ENCODE measurements around the gene GMDS. TPM values are rescaled to one million over a fixed set of nuclear protein-coding genes. Genes with fewer than 3 reads are reported as not detected.

GMDS gene
- total RNA-seq, 2 experiments from 2014 or later, result 13.9 to 16.4 TPM

DNA sequence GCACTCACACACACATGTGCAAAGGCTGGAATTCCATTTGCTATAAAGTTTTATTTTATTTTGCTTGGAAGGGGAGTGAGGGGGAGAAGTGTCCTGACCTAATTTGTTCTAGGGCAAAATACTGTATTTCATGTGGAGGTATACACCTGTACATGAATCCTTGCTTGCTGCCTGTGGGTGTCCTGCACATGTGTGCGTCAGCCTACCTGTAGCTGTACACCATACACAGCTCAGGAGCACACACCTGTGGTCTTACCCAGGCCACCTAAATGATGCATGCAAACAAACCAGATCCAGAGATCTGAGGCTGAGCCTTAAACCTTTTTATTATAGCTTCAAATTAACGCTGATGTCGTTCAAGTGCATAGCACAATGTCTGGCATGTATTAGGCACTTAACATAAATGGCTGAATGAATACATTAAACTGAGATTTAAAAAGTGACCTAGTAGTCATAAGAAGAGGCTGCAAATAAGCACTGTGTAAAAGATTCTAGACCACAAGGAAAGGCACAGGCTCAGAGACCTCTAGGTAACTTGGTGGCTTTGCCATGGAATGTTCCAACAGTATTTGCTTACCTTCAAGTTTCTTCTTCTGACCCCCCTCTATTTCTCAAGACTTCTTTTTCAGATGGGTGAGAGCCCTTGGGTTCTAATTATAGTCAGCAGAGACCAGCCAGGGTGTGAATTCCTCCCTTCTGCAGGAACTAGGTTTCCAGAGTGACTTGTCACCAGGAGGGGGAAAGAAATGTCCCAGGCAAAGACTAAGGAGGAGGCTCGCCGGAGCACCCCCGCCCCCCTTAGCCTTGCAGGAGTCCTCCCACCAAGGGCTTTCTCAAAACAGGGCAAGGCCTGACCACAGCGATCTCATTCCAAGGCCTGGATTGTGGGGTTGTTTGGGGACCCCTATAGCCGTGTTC, 622.3 kb downstream of the GMDS start:
- no peak for ATAC-seq (ENCODE audit: poor library complexity)
- ChIA-PET CTCF (no interaction called here), POLR2A (no interaction called here)
- Mint-ChIP-seq H3K36me3 (ENCODE audit: low read depth) (peaks cover 13% of the 10 kb centered on the region), H3K27ac (no peak overlapping the region), H3K9me3 (no peaks in the 10 kb centered on the region), H3K4me1 (ENCODE audit: low read depth) (peaks cover 21% of the 10 kb centered on the region), H3K4me3 (peak overlapping the region; percentile 65), H3K27me3 (peaks cover 70% of the 10 kb centered on the region)
- H3K27me3 ChIP-seq (ENCODE audit: control insufficient read depth in 1 of 2, insufficient read depth in 2 of 2, low read length in 2 of 2), result peaks cover 60 to 86% of the 10 kb centered on the region in 2 experiments
- intact Hi-C loops (cut with DNase I, micrococcal nuclease), result no loop called here
- H3K4me1 ChIP-seq (ENCODE audit: insufficient read depth, low read length), result peaks cover 23% of the 10 kb centered on the region
- no peaks in the 10 kb centered on the region for H3K36me3 ChIP-seq (ENCODE audit: insufficient read depth, low read length)
- peak in 1 of 14 experiments; percentile 19 for DNase-seq
- no peak overlapping the region for H3K4me3 ChIP-seq (ENCODE audit: low read length)
- H3K9me3 ChIP-seq (ENCODE audit: control insufficient read depth in 1 of 2, insufficient read depth in 1 of 2, low read length in 2 of 2), result peaks cover 0 to 29% of the 10 kb centered on the region in 2 experiments
- no peak overlapping the region for H3K27ac ChIP-seq (ENCODE audit: low read depth in 1 of 2, low read length in 2 of 2)
- TF ChIP-seq, protein P1, sequence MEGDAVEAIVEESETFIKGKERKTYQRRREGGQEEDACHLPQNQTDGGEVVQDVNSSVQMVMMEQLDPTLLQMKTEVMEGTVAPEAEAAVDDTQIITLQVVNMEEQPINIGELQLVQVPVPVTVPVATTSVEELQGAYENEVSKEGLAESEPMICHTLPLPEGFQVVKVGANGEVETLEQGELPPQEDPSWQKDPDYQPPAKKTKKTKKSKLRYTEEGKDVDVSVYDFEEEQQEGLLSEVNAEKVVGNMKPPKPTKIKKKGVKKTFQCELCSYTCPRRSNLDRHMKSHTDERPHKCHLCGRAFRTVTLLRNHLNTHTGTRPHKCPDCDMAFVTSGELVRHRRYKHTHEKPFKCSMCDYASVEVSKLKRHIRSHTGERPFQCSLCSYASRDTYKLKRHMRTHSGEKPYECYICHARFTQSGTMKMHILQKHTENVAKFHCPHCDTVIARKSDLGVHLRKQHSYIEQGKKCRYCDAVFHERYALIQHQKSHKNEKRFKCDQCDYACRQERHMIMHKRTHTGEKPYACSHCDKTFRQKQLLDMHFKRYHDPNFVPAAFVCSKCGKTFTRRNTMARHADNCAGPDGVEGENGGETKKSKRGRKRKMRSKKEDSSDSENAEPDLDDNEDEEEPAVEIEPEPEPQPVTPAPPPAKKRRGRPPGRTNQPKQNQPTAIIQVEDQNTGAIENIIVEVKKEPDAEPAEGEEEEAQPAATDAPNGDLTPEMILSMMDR (IDR thresholded peaks at IDR 0.05), result no peak

DNA sequence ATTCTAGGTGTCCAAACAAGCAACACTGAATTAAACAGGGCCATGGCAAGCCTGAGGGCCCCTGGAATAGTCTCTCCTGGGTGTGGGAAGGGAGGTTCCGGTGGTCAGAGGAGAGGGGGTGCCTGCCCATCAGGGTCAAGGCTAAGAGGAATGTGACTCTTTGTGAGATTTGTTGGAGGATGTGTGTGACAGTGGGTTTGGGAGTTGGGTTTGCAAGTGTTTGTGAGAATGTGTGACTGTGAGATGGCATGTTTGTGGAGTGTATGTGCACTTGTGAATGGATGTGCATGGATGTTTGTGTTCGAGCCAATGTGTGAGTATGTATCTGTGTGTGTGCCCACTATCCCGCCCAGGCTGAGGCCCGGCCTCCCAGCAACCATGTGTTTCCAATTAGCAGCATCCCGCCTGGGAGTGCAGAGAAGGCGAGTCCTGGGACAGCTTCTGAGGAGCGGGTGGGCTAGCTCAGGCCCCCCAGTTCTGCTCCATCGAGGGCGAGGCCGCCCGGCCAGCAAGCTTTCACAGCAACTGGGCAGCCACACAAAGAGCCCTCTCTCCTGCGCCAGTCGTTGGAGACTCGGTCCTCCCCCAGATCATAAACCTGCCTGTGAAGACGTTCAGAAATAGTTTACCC, 623.1 kb downstream of the GMDS start:
- CTCF ChIA-PET, result no interaction called here
- H3K27ac Mint-ChIP-seq, result no peak overlapping the region
- ATAC-seq (ENCODE audit: poor library complexity), result no peak

DNA sequence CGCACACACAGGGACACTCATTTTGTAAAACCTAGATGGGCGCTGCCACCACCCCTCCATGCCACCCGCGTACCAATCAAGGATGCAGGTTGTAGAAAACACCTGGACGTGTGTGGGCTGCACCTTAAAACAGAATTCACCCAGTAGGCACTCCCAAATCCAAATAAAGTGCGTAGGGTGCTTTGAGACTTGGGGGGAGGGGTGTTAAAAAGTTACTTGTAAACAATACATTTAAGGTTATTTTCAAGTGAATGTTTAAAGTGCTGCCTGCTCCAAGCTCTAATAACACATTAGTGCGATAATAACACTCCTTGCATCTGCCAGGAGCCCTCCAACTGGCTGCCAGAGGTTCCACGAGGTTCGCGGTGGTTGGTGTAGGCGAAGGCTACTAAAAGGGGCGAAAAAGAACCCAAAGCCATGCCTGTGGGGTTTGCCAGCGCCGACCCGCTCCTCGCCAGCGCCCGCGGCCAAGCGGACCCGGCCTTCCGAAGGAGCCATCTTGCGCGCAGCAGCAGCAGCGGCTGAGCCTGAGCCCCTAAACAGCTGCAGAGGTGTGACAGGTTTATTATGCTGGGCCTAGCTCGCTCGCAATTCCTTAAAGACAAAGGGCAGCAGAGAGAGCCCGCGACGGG, 624.2 kb downstream of the GMDS start:
- ATAC-seq (ENCODE audit: poor library complexity) (no peak), DNase-seq (peak in 1 of 14 experiments; percentile 2)
- peaks cover 23% of the 10 kb centered on the region for H3K4me1 ChIP-seq (ENCODE audit: insufficient read depth, low read length)
- H3K4me1 Mint-ChIP-seq (ENCODE audit: low read depth), result peaks cover 17% of the 10 kb centered on the region
- H3K27ac ChIP-seq (ENCODE audit: low read depth in 1 of 2, low read length in 2 of 2), result no peak overlapping the region
- no peak overlapping the region for H3K27ac Mint-ChIP-seq
- peaks cover 70% of the 10 kb centered on the region for H3K27me3 Mint-ChIP-seq
- H3K36me3 Mint-ChIP-seq (ENCODE audit: low read depth), result peaks cover 13% of the 10 kb centered on the region
- no peaks in the 10 kb centered on the region for H3K9me3 Mint-ChIP-seq
- CTCF ChIA-PET, result no interaction called here
- no peak overlapping the region for H3K4me3 ChIP-seq (ENCODE audit: low read length)
- TF ChIP-seq, protein P1 (IDR thresholded peaks at IDR 0.05), result no peak
- H3K27me3 ChIP-seq (ENCODE audit: control insufficient read depth in 1 of 2, insufficient read depth in 2 of 2, low read length in 2 of 2), result peaks cover 59 to 91% of the 10 kb centered on the region in 2 experiments
- intact Hi-C loops (cut with DNase I, micrococcal nuclease), result no loop called here
- peaks cover 0 to 30% of the 10 kb centered on the region in 2 experiments for H3K9me3 ChIP-seq (ENCODE audit: control insufficient read depth in 1 of 2, insufficient read depth in 1 of 2, low read length in 2 of 2)
- H3K36me3 ChIP-seq (ENCODE audit: insufficient read depth, low read length), result no peaks in the 10 kb centered on the region
- POLR2A ChIA-PET, result no interaction called here
- no peak overlapping the region for H3K4me3 Mint-ChIP-seq

More for the DNA sequence above, 623.1 kb downstream of the GMDS start:
- DNase-seq, result peak in 1 of 14 experiments; percentile 24
- Histone ChIP-seq H3K4me3 (ENCODE audit: low read length) (no peak overlapping the region), H3K27ac (ENCODE audit: low read depth in 1 of 2, low read length in 2 of 2) (no peak overlapping the region), H3K9me3 (ENCODE audit: control insufficient read depth in 1 of 2, insufficient read depth in 1 of 2, low read length in 2 of 2) (peaks cover 0 to 30% of the 10 kb centered on the region in 2 experiments), H3K4me1 (ENCODE audit: insufficient read depth, low read length) (peaks cover 23% of the 10 kb centered on the region), H3K27me3 (ENCODE audit: control insufficient read depth in 1 of 2, insufficient read depth in 2 of 2, low read length in 2 of 2) (peaks cover 58 to 91% of the 10 kb centered on the region in 2 experiments), H3K36me3 (ENCODE audit: insufficient read depth, low read length) (no peaks in the 10 kb centered on the region)
- POLR2A ChIA-PET, result no interaction called here
- H3K36me3 Mint-ChIP-seq (ENCODE audit: low read depth), result peaks cover 13% of the 10 kb centered on the region
- H3K4me1 Mint-ChIP-seq (ENCODE audit: low read depth), result peaks cover 21% of the 10 kb centered on the region
- intact Hi-C loops (cut with DNase I, micrococcal nuclease), result no loop called here
- TF ChIP-seq, protein P1 (IDR thresholded peaks at IDR 0.05), result no peak
- H3K4me3 Mint-ChIP-seq, result no peak overlapping the region
- no peaks in the 10 kb centered on the region for H3K9me3 Mint-ChIP-seq
- peaks cover 70% of the 10 kb centered on the region for H3K27me3 Mint-ChIP-seq

Measured in CD4-positive, alpha-beta T cell (primary cell).